Loucy (cell line): ENCODE results near the gene CALCB.
"Not testable (repeated sequence)": the region's sequence is repeated elsewhere in the genome, so short reads cannot be mapped to it uniquely, and the experiment has no call there.

Experiments
- H2AFZ ChIP-seq: fragments of 200-600 bp; sonication (generic); 2 replicates; pipeline ENCODE4 v1.6.0; 2016; ENCODE audit warnings: antibody characterized with exemption, mild to moderate bottlenecking, low read length, moderate library complexity
- H3F3A ChIP-seq: fragments of 200-600 bp; 2 replicates; pipeline ENCODE4 v1.6.0; 2016; ENCODE audit warnings: antibody characterized with exemption, low read depth, mild to moderate bottlenecking
- H3K27me3 ChIP-seq: fragments of 200-600 bp; sonication (generic); 2 replicates; pipeline ENCODE4 v1.6.1; 2014; ENCODE audit warnings: low read length, mild to moderate bottlenecking; ENCODE audit not compliant: insufficient read depth, poor library complexity, severe bottlenecking
- H3K36me3 ChIP-seq: fragments of 200-600 bp; sonication (generic); 2 replicates; pipeline ENCODE4 v1.6.1; 2016; ENCODE audit warnings: low read length; ENCODE audit not compliant: insufficient read depth
- H3K4me1 ChIP-seq: fragments of 200-600 bp; sonication (generic); 2 replicates; pipeline ENCODE4 v1.5.1; 2014; ENCODE audit warnings: low read length, mild to moderate bottlenecking; ENCODE audit not compliant: insufficient read depth, poor library complexity, severe bottlenecking
- H3K4me2 ChIP-seq: fragments of 200-600 bp; sonication (generic); 2 replicates; pipeline ENCODE4 v1.6.0; 2014; ENCODE audit warnings: antibody characterized with exemption, low read length, low read depth, mild to moderate bottlenecking; ENCODE audit not compliant: poor library complexity, severe bottlenecking
- H3K4me3 ChIP-seq: fragments of 200-600 bp; sonication (generic); 2 replicates; pipeline ENCODE4 v1.5.1; 2014; ENCODE audit warnings: low read length, mild to moderate bottlenecking, mixed read lengths; ENCODE audit not compliant: poor library complexity, severe bottlenecking
- H3K79me2 ChIP-seq: fragments of 200-600 bp; sonication (generic); 2 replicates; pipeline ENCODE4 v1.6.1; 2014; ENCODE audit warnings: low read length; ENCODE audit not compliant: insufficient read depth
- H3K9ac ChIP-seq: fragments of 200-600 bp; sonication (generic); 2 replicates; pipeline ENCODE4 v1.6.0; 2014; ENCODE audit warnings: mild to moderate bottlenecking, low read depth, low read length, moderate library complexity; ENCODE audit not compliant: poor library complexity, severe bottlenecking
- H3K9me2 ChIP-seq: fragments of 200-600 bp; sonication (generic); replicated peaks from 2 replicates; pipeline ENCODE4 v1.6.1; 2016; ENCODE audit warnings: low read depth, low read length, mixed read lengths
- H3K9me3 ChIP-seq: fragments of 200-600 bp; sonication (generic); 2 replicates; pipeline ENCODE4 v1.6.1; 2014; ENCODE audit warnings: mild to moderate bottlenecking, antibody characterized with exemption, low read length, low read depth; ENCODE audit not compliant: insufficient read depth
- H4K20me1 ChIP-seq: fragments of 200-600 bp; sonication (generic); 2 replicates; pipeline ENCODE4 v1.6.0; 2014; ENCODE audit warnings: antibody characterized with exemption, low read length, mild to moderate bottlenecking; ENCODE audit not compliant: insufficient read depth, poor library complexity, severe bottlenecking
- CTCF ChIP-seq: fragments of 200-600 bp; sonication (generic); conservative IDR thresholded peaks from 2 replicates; pipeline ENCODE4 v1.5.1; 2014; ENCODE audit warnings: mild to moderate bottlenecking, antibody characterized with exemption, low read length
- EZH2phosphoT487 ChIP-seq: fragments of 200-600 bp; IDR thresholded peaks from 2 replicates; pipeline ENCODE4 v1.6.1; 2018; ENCODE audit warnings: antibody characterized with exemption, mild to moderate bottlenecking, moderate library complexity, borderline replicate concordance

The CALCB gene

GRCh38 chr11:15038963-15039362, 34.4 kb upstream of the CALCB start:
- H3K4me1 ChIP-seq, result no peaks in the 10 kb centered on the region
- no peak overlapping the region for H2AFZ ChIP-seq
- H3K79me2 ChIP-seq, result no peaks in the 10 kb centered on the region
- H4K20me1 ChIP-seq, result no peaks in the 10 kb centered on the region
- no peak overlapping the region for H3K9ac ChIP-seq
- H3K4me3 ChIP-seq, result no peak overlapping the region
- H3K36me3 ChIP-seq, result no peaks in the 10 kb centered on the region
- peak; percentile 35 for TF ChIP-seq CTCF
- no peak for TF ChIP-seq EZH2phosphoT487
- H3K27me3 ChIP-seq, result no peaks in the 10 kb centered on the region
- H3K4me2 ChIP-seq, result no peak overlapping the region
- no peaks in the 10 kb centered on the region for H3K9me2 ChIP-seq
- H3K9me3 ChIP-seq, result no peaks in the 10 kb centered on the region
- no peaks in the 10 kb centered on the region for H3F3A ChIP-seq

- Histone ChIP-seq H3K4me2 (no peak overlapping the region), H3K9me3 (no peaks in the 10 kb centered on the region)
These were observed 28.2 kb upstream of the CALCB start for GRCh38 chr11:15045209-15045608.

GRCh38 chr11:15045891-15046290, 27.5 kb upstream of the CALCB start:
- no peaks in the 10 kb centered on the region for H3K9me3 ChIP-seq
- no peak overlapping the region for H2AFZ ChIP-seq
- no peaks in the 10 kb centered on the region for H3K36me3 ChIP-seq
- H3K27me3 ChIP-seq, result no peaks in the 10 kb centered on the region
- H3K4me1 ChIP-seq, result no peaks in the 10 kb centered on the region
- no peaks in the 10 kb centered on the region for H3F3A ChIP-seq
- H3K4me3 ChIP-seq, result no peak overlapping the region
- no peaks in the 10 kb centered on the region for H3K79me2 ChIP-seq
- no peak overlapping the region for H3K4me2 ChIP-seq
- H3K9me2 ChIP-seq, result no peaks in the 10 kb centered on the region
- no peak overlapping the region for H3K9ac ChIP-seq
- TF ChIP-seq CTCF (no peak), EZH2phosphoT487 (no peak)
- no peaks in the 10 kb centered on the region for H4K20me1 ChIP-seq

More at GRCh38 chr11:15045209-15045608, 28.2 kb upstream of the CALCB start:
- Histone ChIP-seq H3K79me2 (no peaks in the 10 kb centered on the region), H3F3A (no peaks in the 10 kb centered on the region), H3K9me2 (no peaks in the 10 kb centered on the region), H3K36me3 (no peaks in the 10 kb centered on the region), H4K20me1 (no peaks in the 10 kb centered on the region), H3K4me3 (no peak overlapping the region), H3K9ac (no peak overlapping the region), H3K4me1 (no peaks in the 10 kb centered on the region), H2AFZ (no peak overlapping the region), H3K27me3 (no peaks in the 10 kb centered on the region)
- TF ChIP-seq CTCF (no peak), EZH2phosphoT487 (no peak)

GRCh38 chr11:15046673-15047072, 26.7 kb upstream of the CALCB start:
- not testable (repeated sequence) for H3F3A ChIP-seq, H3K9me2 ChIP-seq, H3K9ac ChIP-seq, H3K27me3 ChIP-seq, H3K4me1 ChIP-seq, H3K4me3 ChIP-seq, H3K4me2 ChIP-seq, H4K20me1 ChIP-seq, H3K9me3 ChIP-seq, H3K79me2 ChIP-seq, H3K36me3 ChIP-seq, H2AFZ ChIP-seq
